ENCODE measurements around the gene CRIP3.

GRCh38 chr6:43339168-43339567 is 30.5 kb upstream of the CRIP3 start:
- no peak for TF ChIP-seq POLR2A (IDR thresholded peaks at IDR 0.05)
- TF ChIP-seq CTCF (IDR thresholded peaks at IDR 0.05 in 8 of 11, conservative IDR thresholded peaks at IDR 0.05 in 3 of 11): no peak
- no peak for TF ChIP-seq POLR2AphosphoS5 (IDR thresholded peaks at IDR 0.05)
